ENCODE data around the gene LMBR1.

GRCh38 chr7:156677374-156678054 is 215.5 kb downstream of the LMBR1 start:
- TF ChIP-seq POLR2AphosphoS5 (IDR thresholded peaks at IDR 0.05; ENCODE audit: low read depth, low read length) (no peak), SIN3A (IDR thresholded peaks at IDR 0.05; ENCODE audit: borderline replicate concordance, insufficient read depth, low read length) (no peak), REST (IDR thresholded peaks at IDR 0.05; ENCODE audit: insufficient read depth in 1 of 2, low read depth in 2 of 2, low read length in 2 of 2) (no peak)

Measured in PFSK-1 (cell line).